GM21717 (cell line): Measurements from ENCODE around the gene PIM1.
"Not testable (repeated sequence)": the region's sequence is repeated elsewhere in the genome, so short reads cannot be mapped to it uniquely, and the experiment has no call there.

Source experiments
- ATAC-seq: cut with Tn5 transposase; IDR thresholded peaks from one replicate; pipeline ENCODE4 v1.9.1; 2021; ENCODE audit warnings: mild to moderate bottlenecking, moderate library complexity; ENCODE audit not compliant: unreplicated experiment

Gene PIM1

DNA sequence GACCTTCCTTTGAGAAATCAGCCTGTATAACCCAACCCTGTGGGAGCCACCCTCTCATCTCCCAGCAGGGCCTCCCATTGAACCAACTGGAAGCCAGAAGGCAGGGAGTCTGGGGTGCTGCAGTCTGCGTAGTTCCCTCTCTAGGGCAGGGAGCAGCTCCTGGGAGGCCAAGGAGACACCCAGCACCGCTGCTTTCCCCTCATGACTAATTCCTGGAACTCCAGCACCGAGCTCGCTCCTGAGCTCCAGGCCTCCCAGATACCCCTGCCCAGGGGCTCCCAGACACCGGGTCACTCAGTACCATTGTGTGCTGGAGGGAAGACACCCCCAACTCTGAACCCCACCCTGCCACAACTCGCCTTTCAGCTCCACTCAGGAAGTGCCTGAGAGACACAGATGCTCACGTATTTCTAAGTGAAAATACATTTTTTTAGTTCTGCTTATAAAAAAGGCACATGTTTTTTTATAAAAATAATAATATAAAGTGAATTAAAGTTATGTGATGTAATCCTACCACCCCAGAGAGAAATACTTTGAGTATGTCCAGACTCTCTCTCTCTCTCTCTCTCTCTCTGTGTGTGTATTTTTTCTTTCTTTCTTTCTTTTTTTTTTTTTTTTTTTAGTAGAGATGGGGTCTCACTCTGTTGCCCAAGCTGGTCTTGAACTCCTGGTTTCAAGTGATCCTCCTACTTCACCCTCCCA is 17.5 kb downstream of the PIM1 start:
- ATAC-seq = no peak

DNA sequence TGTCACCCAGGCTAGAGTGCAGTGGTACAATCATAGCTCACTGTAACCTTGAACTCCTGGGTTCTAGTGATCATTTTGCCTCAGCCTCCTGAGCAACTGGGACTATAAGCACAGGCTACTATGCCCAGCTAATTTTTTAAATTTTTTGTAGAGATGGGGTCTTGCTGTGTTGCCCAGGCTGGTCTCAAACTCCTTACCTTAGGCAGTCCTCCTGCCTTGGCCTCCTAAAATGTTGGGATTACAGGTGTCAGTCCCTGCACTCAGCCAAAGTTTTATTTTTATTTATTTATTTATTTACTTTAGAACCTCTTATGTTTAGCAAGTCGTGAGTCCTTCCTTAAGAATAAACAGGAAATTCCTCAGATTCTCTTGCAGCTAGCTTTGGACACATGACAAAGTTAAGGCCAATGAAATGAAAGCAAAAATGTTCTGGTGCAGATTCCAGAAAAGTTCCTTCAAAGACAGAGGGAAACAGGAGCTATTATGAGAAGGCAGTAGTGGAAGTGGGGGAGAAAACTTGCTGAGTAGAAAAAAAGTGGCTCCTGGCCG is 19.1 kb downstream of the PIM1 start:
- ATAC-seq = no peak

DNA sequence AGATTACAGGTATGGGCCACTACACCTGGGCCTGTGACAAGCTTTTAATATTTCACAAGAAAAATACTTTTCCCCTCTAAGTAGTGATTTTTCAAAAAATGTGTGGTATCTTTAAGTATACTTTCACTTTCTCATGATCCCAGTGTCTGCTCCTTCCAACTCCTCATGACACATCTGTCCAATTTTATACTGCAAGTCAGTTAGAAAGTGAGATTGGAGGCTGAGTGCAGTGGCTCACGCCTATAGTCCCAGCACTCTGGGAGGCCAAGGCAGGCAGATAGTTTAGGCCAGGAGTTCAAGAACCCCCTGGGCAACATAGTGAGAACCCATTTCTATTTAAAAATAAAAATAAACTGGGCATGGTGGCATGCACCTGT is 20.2 kb downstream of the PIM1 start:
- ATAC-seq = no peak

DNA sequence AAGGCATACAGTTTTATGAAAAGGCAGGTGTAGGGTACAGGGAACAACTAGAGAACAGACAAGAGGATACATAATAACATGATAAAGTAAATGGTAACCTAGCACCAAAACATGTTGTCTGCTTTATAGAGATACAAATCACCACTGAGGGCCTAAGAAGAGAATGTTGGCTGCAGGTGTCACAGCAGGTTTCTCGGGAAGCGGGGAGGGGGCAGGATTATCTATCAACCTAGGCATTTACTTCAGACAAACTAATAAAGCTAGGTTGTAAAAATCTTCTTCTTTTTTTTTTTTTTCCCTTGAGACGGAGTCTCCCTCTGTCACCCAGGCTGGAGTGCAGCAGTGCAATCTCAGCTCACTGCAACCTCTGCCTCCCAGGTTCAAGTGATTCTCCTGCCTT is 22.7 kb downstream of the PIM1 start:
- no peak for ATAC-seq

DNA sequence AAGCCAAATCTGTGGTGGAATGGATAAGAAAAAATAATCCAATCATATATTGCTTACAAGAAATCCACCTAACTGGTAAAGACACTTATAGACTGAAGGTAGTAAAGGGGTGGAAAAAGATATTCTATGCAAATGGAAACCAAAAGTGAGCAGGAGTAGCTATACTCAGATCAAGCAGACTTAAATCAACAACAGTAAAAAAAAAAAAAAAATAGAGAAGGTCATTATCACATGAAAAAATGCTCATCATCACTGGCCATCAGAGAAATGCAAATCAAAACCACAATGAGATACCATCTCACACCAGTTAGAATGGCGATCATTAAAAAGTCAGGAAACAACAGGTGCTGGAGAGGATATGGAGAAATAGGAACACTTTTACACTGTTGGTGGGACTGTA is 24.9 kb downstream of the PIM1 start:
- ATAC-seq = not testable (repeated sequence)

DNA sequence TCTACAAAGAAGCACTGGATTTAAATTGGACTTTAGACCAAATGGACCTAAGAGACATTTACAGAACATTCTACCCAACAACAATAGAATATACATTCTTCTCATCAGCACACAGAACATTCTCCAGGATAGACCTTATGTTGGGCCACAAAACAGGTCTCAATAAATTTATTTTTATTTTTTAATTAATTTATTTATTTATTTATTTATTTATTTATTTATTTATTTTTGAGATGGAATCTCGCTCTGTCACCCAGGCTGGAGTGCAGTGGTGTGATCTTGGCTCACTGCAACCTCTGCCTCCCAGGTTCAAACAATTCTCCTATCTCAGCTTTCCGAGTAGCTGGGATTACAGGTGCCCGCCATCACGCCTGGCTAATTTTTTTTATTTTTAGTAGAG is 26.5 kb downstream of the PIM1 start:
- ATAC-seq = not testable (repeated sequence)

DNA sequence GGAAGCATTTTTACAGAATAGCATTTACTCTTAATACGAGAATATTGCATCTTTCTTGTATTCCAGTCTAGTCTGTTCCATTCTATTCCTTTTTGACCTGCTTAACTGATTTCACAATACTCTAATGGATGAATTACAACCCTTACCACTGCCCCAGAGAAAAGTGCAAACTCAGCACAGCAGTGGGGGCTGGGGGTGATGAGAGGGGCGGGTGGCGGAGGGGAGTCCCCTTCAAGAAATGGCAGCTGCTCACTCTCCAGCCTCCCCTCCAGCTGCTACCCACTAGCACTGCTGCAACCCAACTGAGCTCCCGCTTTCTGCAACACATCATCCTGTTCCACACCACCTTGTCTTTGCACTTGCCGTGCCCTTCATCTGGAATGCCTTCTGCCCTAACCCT is 30.1 kb downstream of the PIM1 start:
- no peak for ATAC-seq

DNA sequence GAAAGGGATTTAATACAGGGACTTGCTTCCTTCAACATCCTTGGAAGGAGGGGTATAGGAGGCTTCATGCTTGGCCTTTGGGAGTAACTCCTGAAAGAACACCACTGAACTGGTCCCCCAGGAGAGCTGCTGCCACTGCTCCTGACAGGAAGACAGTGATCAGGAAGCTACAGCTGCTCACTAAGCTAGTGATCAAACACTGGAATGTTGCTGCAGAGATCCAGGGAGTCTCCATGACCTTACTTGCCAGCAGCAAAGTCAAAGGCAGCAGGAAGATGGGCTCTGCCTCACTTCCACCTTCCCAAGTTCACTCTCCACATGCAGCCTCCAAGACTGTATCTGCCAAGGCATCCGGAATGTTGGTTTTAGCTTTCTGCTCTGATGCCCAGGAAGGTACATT is 31.8 kb downstream of the PIM1 start:
- no peak for ATAC-seq

DNA sequence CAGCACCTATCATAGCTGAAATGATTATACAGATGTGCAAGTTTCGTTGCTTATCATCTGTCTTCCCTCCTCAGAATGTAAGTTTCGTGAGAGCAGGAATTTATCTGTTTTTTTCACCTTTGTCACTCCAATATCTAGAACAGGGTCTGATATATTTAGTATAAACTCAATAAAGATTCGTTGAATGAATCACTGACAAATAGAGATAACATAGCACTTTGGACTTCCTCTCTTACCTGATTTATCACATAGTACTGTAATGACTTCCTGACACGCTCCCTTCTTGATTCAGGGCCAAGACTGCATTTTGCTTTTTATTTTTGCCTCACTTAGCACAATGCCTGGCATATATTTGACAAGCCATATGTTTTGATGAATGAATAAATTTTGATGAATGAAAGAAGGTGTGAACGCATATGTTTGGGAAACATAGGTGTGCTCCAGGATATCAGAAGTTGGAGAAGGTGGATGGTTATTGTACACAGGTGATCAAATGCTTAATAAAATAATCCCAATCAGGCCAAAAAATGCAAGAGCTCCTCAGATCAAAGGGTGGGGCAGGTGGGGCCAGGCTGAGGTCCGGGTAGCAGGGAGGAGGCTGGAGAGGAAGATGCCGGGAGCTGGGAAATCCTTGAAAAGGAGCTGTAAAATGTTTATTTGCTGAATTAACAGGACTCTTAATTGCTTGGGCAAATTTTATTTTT is 33.0 kb downstream of the PIM1 start:
- ATAC-seq = no peak

DNA sequence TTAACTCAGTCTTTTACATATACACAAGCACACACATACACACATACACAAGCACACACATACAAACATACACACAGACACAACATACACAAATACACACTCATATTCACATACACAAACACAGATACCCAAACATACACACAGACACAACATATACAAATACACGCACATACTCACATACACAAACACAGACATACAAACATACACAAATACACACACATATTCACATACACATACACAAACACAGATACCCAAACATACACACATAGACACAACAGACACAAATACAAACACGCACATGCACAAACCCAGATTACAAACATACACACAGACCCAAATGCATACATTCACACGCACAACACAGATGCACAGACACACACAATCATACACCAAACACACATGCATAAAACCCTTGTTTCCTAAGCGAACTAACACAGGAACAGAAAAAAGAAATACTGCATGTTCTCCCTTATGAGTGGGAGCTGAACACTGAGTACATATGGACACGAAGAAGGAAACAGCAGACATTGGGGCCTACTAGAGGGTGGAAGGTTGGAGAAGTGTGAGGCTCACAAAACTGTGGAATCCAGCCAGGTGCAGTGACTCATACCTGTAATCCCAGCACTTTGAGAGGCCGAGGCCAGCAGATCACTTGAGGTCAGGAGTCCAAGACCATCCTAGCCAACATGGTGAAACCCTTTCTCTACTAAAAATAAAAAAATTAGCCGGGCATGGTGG is 34.2 kb downstream of the PIM1 start:
- ATAC-seq = no peak

DNA sequence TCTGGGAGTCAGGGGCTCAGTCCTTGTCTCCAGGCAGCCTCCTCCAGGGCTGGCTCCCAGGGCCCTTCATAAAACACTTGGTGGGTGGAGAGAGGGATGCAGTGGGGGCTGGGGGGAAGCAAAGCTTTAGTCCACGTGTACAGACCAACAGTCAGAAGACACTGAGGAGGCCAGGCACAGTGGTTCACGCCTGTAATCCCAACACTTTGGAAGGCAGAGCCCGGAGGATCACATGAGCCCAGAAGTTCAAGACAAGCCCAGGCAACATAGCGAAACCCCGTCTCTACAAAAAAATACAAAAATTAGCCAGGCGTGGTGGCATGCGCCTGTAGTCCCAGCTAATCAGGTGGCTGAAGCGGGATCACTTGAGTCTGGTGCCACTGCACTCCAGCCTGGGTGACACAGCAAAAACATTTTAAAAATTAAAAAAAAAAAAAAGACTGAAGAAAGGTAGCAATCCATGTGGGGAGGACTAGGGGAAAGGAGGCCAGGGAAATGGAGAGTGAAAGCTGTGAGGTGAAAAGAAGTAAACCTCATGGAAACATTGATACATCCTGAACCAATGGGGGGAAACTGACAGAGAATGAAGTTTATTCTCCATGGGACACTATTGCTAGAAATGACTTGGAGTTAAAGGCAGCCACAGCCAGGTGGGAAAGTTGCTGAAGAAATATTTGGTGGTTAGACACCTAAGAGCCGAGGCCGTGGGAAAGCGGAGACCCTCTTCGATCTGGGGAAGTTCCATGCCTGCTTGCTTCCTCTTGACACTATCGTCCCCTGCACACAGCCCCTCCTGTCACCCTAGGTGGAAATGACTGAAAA is 35.4 kb downstream of the PIM1 start:
- ATAC-seq = no peak

DNA sequence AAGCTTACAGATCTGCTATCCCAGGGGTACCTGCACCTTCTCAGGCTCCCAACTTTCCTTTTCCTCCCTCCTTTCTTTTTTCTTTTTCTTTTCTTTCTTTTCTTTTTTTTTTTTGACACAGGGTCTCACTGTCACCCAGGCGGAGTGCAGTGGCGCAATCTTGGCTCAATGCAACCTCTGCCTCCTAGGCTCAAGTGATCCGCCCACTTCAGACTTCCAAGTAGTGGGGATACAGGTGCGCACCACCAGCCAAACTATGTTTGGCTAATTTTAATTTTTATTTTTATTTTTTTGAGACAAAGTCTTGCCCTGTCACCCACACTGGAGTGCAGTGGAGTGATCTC is 36.0 kb downstream of the PIM1 start:
- no peak for ATAC-seq

DNA sequence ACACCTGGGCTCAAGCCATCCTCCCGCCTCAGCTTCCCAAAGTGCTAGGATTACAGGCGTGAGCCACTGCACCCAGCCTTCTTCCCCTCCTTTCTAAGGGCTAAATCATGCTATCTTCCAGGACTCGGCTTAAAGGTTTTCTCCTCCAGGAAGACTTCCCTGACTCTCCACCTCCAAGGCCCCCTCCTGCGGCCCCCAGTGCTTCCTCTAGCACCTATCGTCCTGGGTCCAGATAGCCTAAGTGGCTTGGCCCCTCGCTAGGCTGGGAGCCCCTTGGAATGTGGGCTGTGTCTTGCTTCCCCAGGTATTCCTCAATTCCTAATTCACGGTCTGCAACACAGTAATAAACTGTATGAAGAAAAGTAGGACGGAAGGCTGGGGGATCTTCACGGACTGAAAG is 36.7 kb downstream of the PIM1 start:
- ATAC-seq = no peak

DNA sequence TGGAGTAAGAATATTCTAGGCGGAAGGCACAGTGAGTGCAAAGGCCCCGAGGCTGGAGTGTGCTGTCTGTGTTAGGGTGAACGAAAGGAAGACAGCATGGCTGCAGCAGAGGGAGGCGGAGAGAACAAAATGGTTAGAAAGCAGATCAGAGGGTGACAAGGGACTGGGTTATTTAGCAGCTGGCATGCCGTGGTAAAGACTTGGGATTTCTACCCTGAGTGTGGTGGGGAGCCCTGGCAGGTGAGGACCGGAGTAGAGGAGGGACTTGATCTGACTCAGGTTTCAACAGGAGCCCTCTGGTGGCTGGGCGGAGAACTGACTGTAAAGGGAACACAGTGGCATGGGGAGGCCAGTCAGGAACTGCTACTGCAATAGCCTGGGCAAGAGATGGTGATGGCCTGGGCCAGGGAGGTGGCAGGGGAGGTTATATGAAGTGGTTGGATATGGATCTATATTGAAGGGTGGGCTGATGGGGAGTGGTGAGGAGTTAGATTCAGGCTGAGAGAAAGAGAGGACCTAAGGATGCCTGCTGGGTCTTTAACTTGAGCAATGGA is 38.0 kb downstream of the PIM1 start:
- no peak for ATAC-seq

DNA sequence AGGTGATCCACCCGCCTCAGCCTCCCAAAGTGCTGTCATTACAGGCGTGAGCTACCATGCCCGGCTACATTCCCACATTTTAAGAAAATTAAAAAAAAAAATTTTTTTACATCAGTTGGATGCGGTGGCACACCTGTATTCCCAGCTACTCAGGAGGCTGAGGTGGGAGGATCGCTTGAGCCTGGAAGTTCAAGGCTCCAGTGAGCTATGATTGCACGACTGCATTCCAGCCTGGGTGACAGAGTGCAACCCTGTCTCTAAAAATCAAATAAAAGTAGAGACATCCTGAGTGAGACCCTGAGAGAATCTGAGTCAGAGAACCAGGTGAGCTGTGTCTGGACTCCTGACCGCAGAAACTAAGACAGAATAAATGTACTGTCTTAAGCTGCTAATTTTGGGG is 38.8 kb downstream of the PIM1 start:
- ATAC-seq = no peak

DNA sequence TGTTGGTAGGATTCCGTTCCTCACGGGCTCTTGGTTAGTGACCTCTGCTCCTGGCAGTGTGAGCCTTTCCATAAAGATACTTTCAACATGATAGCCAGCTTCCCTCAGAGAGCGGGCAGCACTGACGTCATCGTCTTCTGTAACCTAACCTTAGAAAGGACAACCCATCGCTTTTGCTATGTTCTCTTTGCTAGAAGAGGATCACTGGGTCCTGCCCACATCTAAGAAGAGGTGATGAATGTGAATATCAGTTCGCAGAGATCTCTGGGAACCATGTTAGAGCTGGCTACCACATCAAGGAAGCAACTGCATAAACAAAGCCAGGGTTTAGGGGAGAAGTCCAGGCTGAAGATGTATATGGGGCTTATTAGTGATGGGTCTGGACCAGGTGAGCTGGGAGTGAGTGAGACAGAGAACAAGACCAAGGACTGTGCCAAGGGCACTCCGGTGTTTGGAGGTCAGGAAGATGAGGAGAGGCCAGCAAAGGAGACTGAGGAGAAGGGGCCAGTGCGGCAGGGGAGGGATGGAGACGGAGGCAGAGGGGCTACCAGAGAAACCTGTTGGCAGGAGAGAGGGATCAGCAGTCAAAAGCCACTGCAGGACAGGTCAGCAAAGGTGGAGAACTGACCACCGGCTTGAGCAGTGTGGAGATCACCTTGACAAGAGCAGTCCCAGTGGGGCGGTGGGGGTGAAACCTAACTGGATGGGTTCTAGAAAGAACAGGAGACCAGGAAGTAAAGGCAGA is 39.7 kb downstream of the PIM1 start:
- no peak for ATAC-seq

DNA sequence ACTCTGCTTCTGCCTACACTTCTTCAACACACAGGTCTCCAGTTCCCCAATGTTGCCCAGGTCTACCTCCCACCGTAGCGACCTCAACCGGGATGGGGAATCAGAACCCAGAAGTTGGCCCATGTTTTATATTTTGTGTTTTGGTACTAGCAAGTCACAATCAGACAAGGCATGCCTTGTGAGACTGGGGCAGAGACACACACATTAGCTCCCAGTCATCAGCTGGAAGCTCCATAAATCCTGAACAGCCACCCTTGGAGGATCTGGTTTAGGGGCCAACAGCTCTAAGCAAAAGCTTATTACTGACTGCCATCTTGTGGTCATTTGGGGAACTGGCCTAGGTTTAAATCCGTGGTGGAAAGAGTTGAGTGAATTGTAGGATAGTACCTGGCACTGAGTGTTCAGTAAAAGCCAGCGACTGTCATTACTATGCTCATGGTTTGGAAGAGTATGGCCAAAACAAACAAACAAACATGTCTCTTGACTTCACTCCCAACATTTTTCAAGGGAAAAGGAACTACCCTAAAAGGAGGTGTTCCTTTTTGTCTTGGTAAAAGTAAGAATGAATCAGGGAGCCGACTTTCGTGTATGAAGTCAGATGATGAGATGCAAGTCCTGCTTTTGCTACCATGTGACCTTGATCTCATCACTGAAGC is 40.5 kb downstream of the PIM1 start:
- ATAC-seq = no peak

DNA sequence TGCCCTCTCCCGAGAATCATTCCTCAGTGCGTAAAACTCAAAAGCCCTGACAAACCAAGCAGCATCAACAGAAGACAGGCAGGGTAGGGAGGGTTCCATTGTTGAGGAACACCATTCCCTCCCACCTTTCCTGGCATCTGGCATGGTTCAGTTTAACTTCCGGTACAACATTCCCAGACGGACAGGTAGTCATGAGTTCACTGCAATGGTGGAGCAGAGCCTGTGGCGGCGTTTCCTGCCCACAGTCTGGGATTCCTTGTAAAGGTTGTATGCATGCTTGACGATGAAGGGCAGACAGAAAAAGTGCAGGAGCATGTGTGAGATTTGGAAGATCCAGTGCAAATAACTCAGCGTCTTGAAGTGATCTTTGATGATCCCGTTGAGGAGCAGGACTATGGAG is 42.3 kb downstream of the PIM1 start:
- ATAC-seq = no peak

DNA sequence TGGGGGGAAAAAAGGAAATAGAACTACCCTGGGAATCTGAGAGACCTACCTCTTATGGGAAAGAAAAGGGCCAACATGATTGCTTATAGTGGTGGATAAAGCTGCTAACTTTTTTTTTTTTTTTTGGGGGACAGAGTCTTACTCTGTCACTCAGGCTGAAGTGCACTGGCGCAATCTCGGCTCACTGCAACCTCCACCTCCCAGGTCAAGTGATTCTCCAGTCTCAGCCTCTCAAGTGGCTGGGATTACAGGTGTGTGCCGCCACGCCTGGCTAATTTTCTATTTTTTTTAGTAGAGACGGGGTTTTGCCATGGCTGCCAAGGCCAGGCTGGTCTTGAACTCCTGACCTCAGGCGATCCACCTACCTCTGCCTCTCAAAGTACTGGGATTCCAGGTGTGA is 48.1 kb downstream of the PIM1 start:
- ATAC-seq = no peak

DNA sequence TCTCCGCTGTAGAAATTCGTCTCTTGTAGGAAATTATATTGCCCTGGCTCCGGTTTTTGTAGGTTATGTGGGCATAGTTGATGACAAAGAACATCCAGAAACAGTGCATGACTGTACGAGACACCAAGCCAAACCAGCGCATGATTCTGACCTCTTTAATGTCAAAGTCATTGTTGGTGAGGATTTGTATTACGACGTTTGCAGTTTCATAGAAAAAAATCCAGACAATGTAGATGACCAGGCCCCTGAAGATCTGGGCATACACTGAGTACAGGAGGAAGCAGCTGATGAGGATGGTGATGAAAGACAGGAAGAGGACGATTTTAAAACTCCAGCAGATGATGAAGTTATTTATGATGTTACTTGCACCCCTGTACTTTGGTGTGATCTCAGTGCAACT is 48.6 kb downstream of the PIM1 start:
- no peak for ATAC-seq
